PC-9 (cell line): Measurements from ENCODE around the gene IRX5. TPM values are rescaled to one million over a fixed set of nuclear protein-coding genes. Genes with fewer than 3 reads are reported as not detected.

Experiments used
- BruUV-seq: library from RNA; stranded (reverse); fragments of 400-500 nt; replicated peaks from 2 replicates; lab custom pipeline; 2021; lab: Mats Ljungman, UMichigan
- CTCF ChIA-PET: fragments of 300-600 bp; sonication (Branson Sonifier 250); formaldehyde crosslinking; loops from one replicate; lab custom pipeline; 2022; ENCODE audit warnings: antibody characterized with exemption; lab: Charles Lee
- POLR2A ChIA-PET: fragments of 300-600 bp; sonication (Branson Sonifier 250); formaldehyde crosslinking; loops from one replicate; lab custom pipeline; 2022; ENCODE audit warnings: antibody characterized with exemption; ENCODE audit not compliant: unreplicated experiment; lab: Charles Lee
- DNase-seq, 2 experiments: peaks; one replicate each; pipeline versions ENCODE4 v3.0.0 to v3.0.0-alpha.2; 2015 to 2022; ENCODE audit warnings: mixed read lengths in 1 of 2
- H2AFZ ChIP-seq: fragments of 200-600 bp; sonication (generic); 2 replicates; pipeline ENCODE4 v1.8.1; 2017; ENCODE audit warnings: antibody characterized with exemption
- H3F3A ChIP-seq: fragments of 200-600 bp; sonication (generic); 2 replicates; pipeline ENCODE4 v1.8.1; 2017; ENCODE audit warnings: antibody characterized with exemption, mild to moderate bottlenecking, low read depth; ENCODE audit not compliant: insufficient read depth
- H3K27ac ChIP-seq: fragments of 200-600 bp; sonication (generic); 2 replicates; pipeline ENCODE4 v1.6.1; 2016; ENCODE audit warnings: mixed run types
- H3K27me3 ChIP-seq: fragments of 200-600 bp; sonication (generic); 2 replicates; pipeline ENCODE4 v1.6.1; 2016; ENCODE audit warnings: low read depth, mixed run types; ENCODE audit not compliant: insufficient read depth
- H3K36me3 ChIP-seq: fragments of 200-600 bp; sonication (generic); 2 replicates; pipeline ENCODE4 v1.6.1; 2016; ENCODE audit warnings: low read depth, mixed run types
- H3K4me1 ChIP-seq: fragments of 200-600 bp; sonication (generic); replicated peaks from 2 replicates; pipeline ENCODE4 v1.6.1; 2016; ENCODE audit warnings: mixed run types; ENCODE audit not compliant: insufficient read depth
- H3K4me2 ChIP-seq: fragments of 200-600 bp; sonication (generic); 2 replicates; pipeline ENCODE4 v1.6.1; 2017; ENCODE audit warnings: mixed run types
- H3K4me3 ChIP-seq: fragments of 200-600 bp; sonication (generic); 2 replicates; pipeline ENCODE4 v1.6.1; 2016; ENCODE audit warnings: mixed run types
- H3K79me2 ChIP-seq: fragments of 200-600 bp; sonication (generic); 2 replicates; pipeline ENCODE4 v1.6.1; 2017; ENCODE audit warnings: low read depth, mixed run types
- H3K9me2 ChIP-seq: fragments of 200-600 bp; sonication (generic); 2 replicates; pipeline ENCODE4 v1.8.1; 2017; ENCODE audit warnings: mild to moderate bottlenecking; ENCODE audit not compliant: insufficient read depth
- H3K9me3 ChIP-seq: fragments of 200-600 bp; sonication (generic); 2 replicates; pipeline ENCODE4 v1.8.1; 2016; ENCODE audit warnings: low read depth; ENCODE audit not compliant: insufficient read depth
- H4K20me1 ChIP-seq: fragments of 200-600 bp; sonication (generic); 2 replicates; pipeline ENCODE4 v1.8.1; 2017; ENCODE audit not compliant: insufficient read depth
- CTCF ChIP-seq: fragments of 200-600 bp; sonication (generic); conservative IDR thresholded peaks from 2 replicates; pipeline ENCODE4 v1.6.1; 2017; ENCODE audit warnings: mixed run types, antibody characterized with exemption, mild to moderate bottlenecking, moderate library complexity
- EZH2 ChIP-seq: fragments of 200-600 bp; sonication (generic); IDR thresholded peaks from 2 replicates; pipeline ENCODE4 v1.8.0; 2017; ENCODE audit warnings: antibody characterized with exemption, low read depth
- intact Hi-C: fragments of 100-400 bp; cut with micrococcal nuclease; formaldehyde crosslinking; loops from one replicate; pipeline ENCODE4 v1.10.0; 2022; ENCODE audit not compliant: unreplicated experiment
- total RNA-seq: library from RNA; stranded (reverse); gene quantifications from 2 replicates; pipeline ENCODE4 v1.2.3, GENCODE V29; 2021

Gene IRX5
- total RNA-seq, 1 experiment from 2014 or later = not detected

DNA sequence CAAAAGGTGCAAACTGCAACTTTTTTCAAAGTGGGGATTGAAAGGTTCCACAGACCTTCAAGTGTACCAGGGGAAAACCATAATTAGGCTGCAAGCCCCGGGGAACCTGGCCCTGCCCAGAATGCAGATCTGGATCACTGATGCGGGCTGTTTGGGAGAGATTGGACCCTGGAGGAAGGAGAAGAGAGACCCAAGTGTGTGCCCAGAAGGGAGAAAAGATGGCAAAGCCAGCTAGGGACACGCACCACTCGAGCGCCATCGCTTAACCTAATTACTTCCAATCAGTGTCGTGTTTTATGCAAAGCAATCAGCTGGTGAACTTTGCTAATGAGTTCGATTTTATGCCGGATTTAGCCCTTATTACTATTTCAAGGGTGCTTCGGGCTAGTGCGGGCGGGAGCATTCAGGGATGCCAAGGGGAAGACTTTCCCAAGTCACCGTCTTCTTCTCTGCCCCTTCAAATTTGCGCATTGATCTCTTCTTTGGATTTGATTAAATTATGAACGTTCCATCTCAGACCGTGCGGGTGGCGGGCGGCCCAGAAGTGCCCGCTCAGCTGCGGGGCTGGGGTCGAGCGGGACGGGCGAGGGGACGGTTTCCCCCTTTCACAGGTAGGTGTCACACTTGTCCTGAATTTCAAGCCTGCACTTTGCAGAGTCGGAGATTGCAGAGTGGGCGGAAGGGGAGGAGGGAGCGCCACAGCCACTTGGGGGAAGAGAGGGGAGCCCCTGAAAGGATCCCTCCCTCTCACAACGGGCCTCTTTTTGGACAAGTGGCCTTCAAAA lies 4.0 kb downstream of the IRX5 start:
- POLR2A ChIA-PET = no interaction called here
- H3K27ac ChIP-seq = no peak overlapping the region
- no peak overlapping the region for H3K4me2 ChIP-seq
- H2AFZ ChIP-seq = no peak overlapping the region
- no peak overlapping the region for H3K4me3 ChIP-seq
- no peaks in the 10 kb centered on the region for H3K9me2 ChIP-seq
- BruUV-seq = no TSS peak
- H3K79me2 ChIP-seq = peaks cover 11% of the 10 kb centered on the region; the same call in 1 of the 2 replicates
- TF ChIP-seq EZH2 = no peak
- no peak for TF ChIP-seq CTCF
- CTCF ChIA-PET = interaction anchor here (0.7 kb wide), 1 partner anchor 148 kb away, joined by 3 read pairs; no protein-coding TSS in a partner anchor
- H3K4me1 ChIP-seq = peaks cover 6% of the 10 kb centered on the region
- H3K9me3 ChIP-seq = no peaks in the 10 kb centered on the region
- DNase-seq = no peak
- intact Hi-C loops = no loop called here
- no peaks in the 10 kb centered on the region; the same call in 1 of the 2 replicates for H3F3A ChIP-seq
- no peaks in the 10 kb centered on the region for H4K20me1 ChIP-seq
- H3K36me3 ChIP-seq = no peaks in the 10 kb centered on the region
- H3K27me3 ChIP-seq = no peaks in the 10 kb centered on the region

- Histone ChIP-seq H3K36me3 (no peaks in the 10 kb centered on the region), H3K27me3 (no peaks in the 10 kb centered on the region), H3K9me2 (no peaks in the 10 kb centered on the region), H4K20me1 (no peaks in the 10 kb centered on the region), H3K4me1 (peaks cover 6% of the 10 kb centered on the region), H3K9me3 (no peaks in the 10 kb centered on the region), H3K27ac (no peak overlapping the region), H3F3A (no peaks in the 10 kb centered on the region), H2AFZ (no peak overlapping the region), H3K4me2 (no peak overlapping the region), H3K4me3 (no peak overlapping the region), H3K79me2 (peaks cover 11% of the 10 kb centered on the region; the same call in 1 of the 2 replicates)
- TF ChIP-seq EZH2 (no peak), CTCF (no peak)
- BruUV-seq = no TSS peak
- CTCF ChIA-PET = interaction anchor here (0.6 kb wide), 1 partner anchor 988 kb away, joined by 10 read pairs; no protein-coding TSS in a partner anchor
- intact Hi-C loops = no loop called here
- POLR2A ChIA-PET = no interaction called here
- DNase-seq = no peak
Measured at GRCh38 chr16:54935266-54935968, 4.8 kb downstream of the IRX5 start.

- Histone ChIP-seq H3K4me1 (peaks cover 6% of the 10 kb centered on the region), H3K79me2 (peaks cover 11% of the 10 kb centered on the region; the same call in 1 of the 2 replicates), H3K4me3 (no peak overlapping the region), H3K27me3 (no peaks in the 10 kb centered on the region), H3K4me2 (no peak overlapping the region), H3K9me3 (no peaks in the 10 kb centered on the region), H3K9me2 (no peaks in the 10 kb centered on the region), H4K20me1 (no peaks in the 10 kb centered on the region), H2AFZ (no peak overlapping the region), H3K36me3 (no peaks in the 10 kb centered on the region), H3K27ac (no peak overlapping the region), H3F3A (no peaks in the 10 kb centered on the region)
- BruUV-seq = no TSS peak
- TF ChIP-seq EZH2 (no peak), CTCF (no peak)
- POLR2A ChIA-PET = no interaction called here
- DNase-seq = no peak
- CTCF ChIA-PET = interaction anchor here (0.6 kb wide), 1 partner anchor 989 kb away, joined by 10 read pairs; no protein-coding TSS in a partner anchor
- intact Hi-C loops = no loop called here
Measured at GRCh38 chr16:54936201-54936978, 5.7 kb downstream of the IRX5 start.
